GM18502 (cell line): ENCODE measurements around the gene PDE4D.
A peak's percentile ranks its signal among the peaks of the same experiment; 100 is the strongest.

ENCODE experiments used
- ATAC-seq: cut with Tn5 transposase; IDR thresholded peaks from one replicate; pipeline ENCODE4 v1.9.1; 2021; ENCODE audit warnings: mild to moderate bottlenecking; ENCODE audit not compliant: unreplicated experiment, poor library complexity

Gene PDE4D

GRCh38 chr5:59716029-59716428, 177.5 kb downstream of the PDE4D start:
- ATAC-seq: no peak

GRCh38 chr5:59715228-59715627, 178.3 kb downstream of the PDE4D start:
- no peak for ATAC-seq

GRCh38 chr5:59713498-59713844, 180.1 kb downstream of the PDE4D start:
- ATAC-seq: no peak

GRCh38 chr5:59712836-59713497, 180.6 kb downstream of the PDE4D start:
- ATAC-seq: no peak

- no peak for ATAC-seq
These were observed 182.2 kb downstream of the PDE4D start for GRCh38 chr5:59711310-59711709.

- ATAC-seq: no peak
These were observed 183.7 kb downstream of the PDE4D start for GRCh38 chr5:59709846-59710245.

- ATAC-seq: no peak
These were observed 184.1 kb downstream of the PDE4D start for GRCh38 chr5:59709346-59709821.

GRCh38 chr5:59704936-59705335, 188.6 kb downstream of the PDE4D start:
- ATAC-seq: no peak

- ATAC-seq: no peak
These were observed 189.7 kb downstream of the PDE4D start for GRCh38 chr5:59703789-59704188.

- ATAC-seq: no peak
These were observed 195.0 kb downstream of the PDE4D start for GRCh38 chr5:59698207-59699178.

GRCh38 chr5:59694411-59694810, 199.1 kb downstream of the PDE4D start:
- no peak for ATAC-seq

- ATAC-seq: no peak
These were observed 199.8 kb downstream of the PDE4D start for GRCh38 chr5:59693492-59694309.

- peak; percentile 84 for ATAC-seq
These were observed 207.7 kb downstream of the PDE4D start for GRCh38 chr5:59685793-59686192.

GRCh38 chr5:59685191-59685530, 208.4 kb downstream of the PDE4D start:
- no peak for ATAC-seq

GRCh38 chr5:59684388-59685190, 208.9 kb downstream of the PDE4D start:
- no peak for ATAC-seq

GRCh38 chr5:59683311-59683710, 210.2 kb downstream of the PDE4D start:
- no peak for ATAC-seq

- no peak for ATAC-seq
These were observed 211.0 kb downstream of the PDE4D start for GRCh38 chr5:59682542-59682941.

- no peak for ATAC-seq
These were observed 214.6 kb downstream of the PDE4D start for GRCh38 chr5:59678943-59679342.

GRCh38 chr5:59674763-59675162, 218.8 kb downstream of the PDE4D start:
- ATAC-seq: no peak
